ENCODE results near the gene TRIM31. TPM values are rescaled to one million over a fixed set of nuclear protein-coding genes. Genes with fewer than 3 reads are reported as not detected.
A peak's percentile ranks its signal among the peaks of the same experiment; 100 is the strongest.

The TRIM31 gene
- total RNA-seq, 4 donors from 2014 or later: 1.3 TPM; not detected in 3

DNA sequence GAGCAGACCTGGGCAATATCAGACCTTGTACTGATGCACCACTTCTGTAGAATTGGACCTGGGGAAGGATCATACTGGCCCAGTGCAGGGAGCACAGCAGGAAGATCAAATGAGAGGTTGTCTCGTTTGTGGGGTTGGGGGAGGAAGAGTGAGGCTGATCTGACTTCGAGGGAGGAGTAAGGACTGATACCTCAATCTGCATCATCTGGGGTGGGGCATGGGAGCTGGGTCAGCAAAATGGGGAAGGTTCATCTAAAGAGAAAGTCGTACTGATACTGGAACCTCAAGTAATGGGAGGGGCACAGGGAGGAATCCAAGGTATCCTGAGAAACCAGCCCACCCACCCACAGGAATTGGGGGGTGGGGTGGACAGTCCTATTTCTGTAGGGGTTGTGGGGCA lies 41.0 kb downstream of the TRIM31 start:
- TF ChIP-seq POLR2A (IDR thresholded peaks at IDR 0.05; ENCODE audit: low read depth): no peak
- TF ChIP-seq POLR2AphosphoS5 (IDR thresholded peaks at IDR 0.05): no peak
- TF ChIP-seq, protein P1, sequence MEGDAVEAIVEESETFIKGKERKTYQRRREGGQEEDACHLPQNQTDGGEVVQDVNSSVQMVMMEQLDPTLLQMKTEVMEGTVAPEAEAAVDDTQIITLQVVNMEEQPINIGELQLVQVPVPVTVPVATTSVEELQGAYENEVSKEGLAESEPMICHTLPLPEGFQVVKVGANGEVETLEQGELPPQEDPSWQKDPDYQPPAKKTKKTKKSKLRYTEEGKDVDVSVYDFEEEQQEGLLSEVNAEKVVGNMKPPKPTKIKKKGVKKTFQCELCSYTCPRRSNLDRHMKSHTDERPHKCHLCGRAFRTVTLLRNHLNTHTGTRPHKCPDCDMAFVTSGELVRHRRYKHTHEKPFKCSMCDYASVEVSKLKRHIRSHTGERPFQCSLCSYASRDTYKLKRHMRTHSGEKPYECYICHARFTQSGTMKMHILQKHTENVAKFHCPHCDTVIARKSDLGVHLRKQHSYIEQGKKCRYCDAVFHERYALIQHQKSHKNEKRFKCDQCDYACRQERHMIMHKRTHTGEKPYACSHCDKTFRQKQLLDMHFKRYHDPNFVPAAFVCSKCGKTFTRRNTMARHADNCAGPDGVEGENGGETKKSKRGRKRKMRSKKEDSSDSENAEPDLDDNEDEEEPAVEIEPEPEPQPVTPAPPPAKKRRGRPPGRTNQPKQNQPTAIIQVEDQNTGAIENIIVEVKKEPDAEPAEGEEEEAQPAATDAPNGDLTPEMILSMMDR (IDR thresholded peaks at IDR 0.05): no peak
- TF ChIP-seq EP300 (IDR thresholded peaks at IDR 0.05): no peak
- no peak overlapping the region for H3K27ac ChIP-seq (replicated peaks in 1 of 4)
- no peak for DNase-seq (ENCODE audit: extremely low spot score)
- peaks cover 32 to 50% (median 43%) of the 10 kb centered on the region in 4 donors for H3K4me1 ChIP-seq
- H3K4me3 ChIP-seq: peak overlapping the region in 1 of 4 donors; percentile 24
- H3K27me3 ChIP-seq: peaks cover 0 to 66% (median 44%) of the 10 kb centered on the region in 4 donors
- peaks cover 5 to 20% (median 17%) of the 10 kb centered on the region in 4 donors for H3K36me3 ChIP-seq
- WGBS: 53% methylated on average over 3 of the region's 3 CpGs
- intact Hi-C loops (cut with DNase I): no loop called here
- no peaks in the 10 kb centered on the region for H3K9me3 ChIP-seq

DNA sequence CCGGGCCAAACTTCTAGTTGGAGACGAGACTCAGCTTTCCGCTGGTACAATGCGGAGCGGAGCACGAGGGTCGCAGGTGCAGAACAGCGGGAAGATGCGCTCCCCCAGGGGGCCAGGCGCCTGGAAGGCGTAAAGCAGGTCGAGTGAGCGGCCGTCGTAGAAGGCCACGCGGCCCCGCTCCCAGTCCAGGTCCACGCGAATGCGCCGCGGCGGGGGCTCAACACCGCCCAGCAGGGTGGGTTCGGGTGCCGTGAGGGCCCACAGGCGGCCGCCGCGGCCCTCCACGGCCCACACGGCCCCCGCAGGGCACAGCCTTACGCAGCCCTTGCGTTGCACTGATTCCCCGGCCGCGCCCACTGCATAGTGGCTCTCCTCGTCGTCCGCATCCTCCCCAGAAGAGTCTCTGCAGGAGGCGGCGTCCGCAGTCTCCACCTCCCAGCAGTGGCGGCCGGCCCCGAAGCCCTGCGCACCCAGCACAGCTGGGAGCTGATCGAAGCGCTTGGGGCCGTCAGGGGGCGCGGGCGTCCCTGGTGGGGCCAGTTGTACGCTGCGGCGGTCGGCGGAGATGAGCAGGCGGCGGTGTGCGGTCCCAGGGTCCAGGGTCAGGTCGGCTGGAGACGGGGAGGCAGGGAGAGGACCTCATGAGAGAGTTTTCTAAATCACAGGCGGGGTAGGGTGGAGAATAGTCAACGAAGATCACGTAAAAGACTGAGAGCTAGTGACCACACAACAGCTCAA lies 41.6 kb downstream of the TRIM31 start:
- H3K4me1 ChIP-seq: peaks cover 32 to 51% (median 45%) of the 10 kb centered on the region in 4 donors
- 46% methylated on average over 14 of the region's 68 CpGs for WGBS
- peak overlapping the region; percentile 16 to 37 (median 25) for H3K4me3 ChIP-seq
- DNase-seq (ENCODE audit: extremely low spot score): no peak
- H3K9me3 ChIP-seq: no peaks in the 10 kb centered on the region
- peaks cover 0 to 60% (median 41%) of the 10 kb centered on the region in 4 donors for H3K27me3 ChIP-seq
- H3K27ac ChIP-seq (replicated peaks in 1 of 4): no peak overlapping the region
- peaks cover 5 to 20% (median 17%) of the 10 kb centered on the region in 4 donors for H3K36me3 ChIP-seq
- TF ChIP-seq EP300 (IDR thresholded peaks at IDR 0.05): no peak
- TF ChIP-seq, protein P1 (IDR thresholded peaks at IDR 0.05): no peak
- no peak for TF ChIP-seq POLR2A (IDR thresholded peaks at IDR 0.05; ENCODE audit: low read depth)
- TF ChIP-seq POLR2AphosphoS5 (IDR thresholded peaks at IDR 0.05): no peak
- intact Hi-C loops (cut with DNase I): no loop called here

DNA sequence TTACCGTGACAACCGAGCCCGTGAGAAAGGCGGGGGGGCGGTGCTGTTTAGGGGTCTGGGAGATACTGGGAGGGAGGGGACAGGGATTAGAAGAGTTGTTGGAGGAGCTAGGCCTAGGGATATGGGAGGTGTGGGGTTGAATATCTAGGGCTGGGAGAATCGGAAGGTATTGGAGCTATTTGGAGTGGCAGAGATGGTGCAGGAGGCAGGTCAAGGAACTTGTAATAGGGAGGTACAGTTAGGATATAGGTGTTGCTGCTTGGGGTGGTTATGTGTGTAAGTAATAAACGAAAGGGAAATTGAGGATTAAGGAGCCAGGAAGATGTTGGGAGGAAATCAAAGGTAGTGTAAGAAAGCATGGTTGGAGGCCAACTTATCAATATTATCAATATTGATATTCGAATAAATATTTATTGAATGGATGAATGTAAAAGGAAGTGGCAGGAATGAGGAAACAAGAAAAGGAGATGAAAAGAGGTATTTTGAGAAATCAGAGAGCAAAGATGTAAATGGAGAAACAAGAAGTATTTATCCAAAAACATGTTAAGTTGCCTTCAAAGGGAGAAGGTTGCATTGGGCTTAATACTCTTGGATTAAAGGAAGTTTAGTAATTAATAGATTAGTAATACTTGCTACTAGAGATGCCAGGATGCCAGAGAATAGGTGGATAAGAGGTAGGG lies 45.3 kb downstream of the TRIM31 start:
- Histone ChIP-seq H3K4me3 (peak overlapping the region; percentile 68 to 79 (median 72)), H3K27me3 (peaks cover 0 to 23% (median 12%) of the 10 kb centered on the region in 4 donors), H3K27ac (replicated peaks in 1 of 4) (peak overlapping the region; percentile 82 to 89 (median 88)), H3K4me1 (peaks cover 22 to 47% (median 42%) of the 10 kb centered on the region in 4 donors), H3K9me3 (no peaks in the 10 kb centered on the region), H3K36me3 (peaks cover 5 to 33% (median 21%) of the 10 kb centered on the region in 4 donors)
- 16% methylated on average over 8 of the region's 8 CpGs for WGBS
- intact Hi-C loops (cut with DNase I): loop anchor here (5.0 to 10.0 kb wide), 2 partner anchors 35 to 123 kb away; partner anchors contain the start of gene HLA-A
- TF ChIP-seq EP300 (IDR thresholded peaks at IDR 0.05) (no peak), POLR2AphosphoS5 (IDR thresholded peaks at IDR 0.05) (no peak), POLR2A (IDR thresholded peaks at IDR 0.05; ENCODE audit: low read depth) (no peak)
- TF ChIP-seq, protein P1 (IDR thresholded peaks at IDR 0.05): no peak
- no peak for DNase-seq (ENCODE audit: extremely low spot score)

DNA sequence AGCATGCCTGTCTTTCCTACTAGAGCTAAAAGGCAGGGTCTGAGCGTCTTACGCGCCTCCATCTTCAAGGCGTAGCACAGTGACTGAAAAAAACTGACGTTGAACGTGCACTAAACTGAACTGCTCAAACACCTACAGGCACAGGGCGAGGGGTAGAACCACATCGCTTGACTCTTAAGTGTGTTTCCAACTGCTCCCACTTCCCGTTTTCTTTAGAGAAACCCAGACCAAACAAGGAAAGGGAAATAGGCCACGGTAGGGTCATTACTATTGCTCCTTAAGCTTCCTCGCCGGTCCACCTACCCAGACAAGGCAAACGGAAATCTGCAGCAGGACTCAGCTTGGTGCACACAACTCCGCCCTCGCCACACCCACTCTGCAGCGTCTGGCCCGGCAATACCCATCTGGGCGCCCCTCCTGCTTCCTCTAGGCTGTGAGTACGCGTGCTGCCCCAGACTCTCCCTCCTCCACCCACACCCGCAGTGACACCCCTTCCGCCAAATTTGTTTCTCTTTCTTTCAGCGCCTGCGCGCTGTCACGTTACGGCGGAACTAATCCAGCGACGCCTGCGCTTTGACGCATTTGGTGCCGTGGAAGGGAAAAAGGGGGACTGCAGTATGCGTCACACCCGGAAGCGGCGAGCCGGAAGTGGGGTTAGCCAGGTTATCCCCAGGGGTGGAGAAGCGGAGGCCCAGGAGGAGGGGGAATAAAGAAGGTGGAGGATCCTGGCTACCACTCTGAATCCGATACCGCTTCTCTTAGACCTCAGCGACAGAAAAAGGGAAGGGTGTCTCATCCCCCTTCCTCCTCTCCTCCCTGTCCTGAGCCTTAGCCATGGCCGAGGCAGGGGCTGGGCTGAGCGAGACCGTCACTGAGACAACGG lies 46.1 kb downstream of the TRIM31 start, which contains the start of gene PPP1R11:
Gene PPP1R11 (plus strand): TSS at position 622 of the 883 bp plus-strand sequence. CDS start 213 bp downstream, at position 835.
- Histone ChIP-seq H3K4me1 (peaks cover 28 to 53% (median 49%) of the 10 kb centered on the region in 4 donors), H3K27me3 (peaks cover 0 to 15% (median 10%) of the 10 kb centered on the region in 4 donors), H3K9me3 (no peaks in the 10 kb centered on the region), H3K27ac (replicated peaks in 1 of 4) (peak within 1 kb of the TSS; percentile 82 to 89 (median 88)), H3K36me3 (peaks cover 5 to 33% (median 21%) of the 10 kb centered on the region in 4 donors), H3K4me3 (peak within 1 kb of the TSS; percentile 68 to 79 (median 72))
- TF ChIP-seq, protein P1 (IDR thresholded peaks at IDR 0.05): peak in 1 of 3 experiments; percentile 4
- TF ChIP-seq POLR2AphosphoS5 (IDR thresholded peaks at IDR 0.05) (peak; percentile 94 to 98), POLR2A (IDR thresholded peaks at IDR 0.05; ENCODE audit: low read depth) (peak; percentile 45), EP300 (IDR thresholded peaks at IDR 0.05) (no peak)
- DNase-seq (ENCODE audit: extremely low spot score): peak; percentile 99
- intact Hi-C loops (cut with DNase I): loop anchor here (5.0 to 10.0 kb wide), 2 partner anchors 35 to 122 kb away; partner anchors contain the start of gene HLA-A
- 0% methylated on average over 43 of the region's 46 CpGs for WGBS

Measured in esophagus muscularis mucosa (tissue), 4 donors.